ENCODE data around the gene ADAP1.
A peak's percentile ranks its signal among the peaks of the same experiment; 100 is the strongest.
"Not testable (repeated sequence)": the region's sequence is repeated elsewhere in the genome, so short reads cannot be mapped to it uniquely, and the experiment has no call there.

The ADAP1 gene

GRCh38 chr7:935874-936385 lies 18.6 kb downstream of the ADAP1 start:
- no peak for DNase-seq

- DNase-seq: no peak
Measured at GRCh38 chr7:935164-935873, 19.2 kb downstream of the ADAP1 start.

- no peak for DNase-seq
Measured at GRCh38 chr7:934469-935163, 19.9 kb downstream of the ADAP1 start.

- no peak for DNase-seq
Measured at GRCh38 chr7:932651-932975, 21.9 kb downstream of the ADAP1 start.

- no peak for DNase-seq
Measured at GRCh38 chr7:931871-932650, 22.4 kb downstream of the ADAP1 start.

GRCh38 chr7:930975-931758 lies 23.3 kb downstream of the ADAP1 start:
- DNase-seq: no peak

- no peak for DNase-seq
Measured at GRCh38 chr7:929311-929711, 25.2 kb downstream of the ADAP1 start.

GRCh38 chr7:927031-927671 lies 27.3 kb downstream of the ADAP1 start:
- DNase-seq: no peak

GRCh38 chr7:926061-927030 lies 28.1 kb downstream of the ADAP1 start:
- no peak for DNase-seq

GRCh38 chr7:925601-926000 lies 28.9 kb downstream of the ADAP1 start:
- no peak for DNase-seq

GRCh38 chr7:924541-925231 lies 29.8 kb downstream of the ADAP1 start:
- peak; percentile 37 to 51 for DNase-seq

- not testable (repeated sequence) for DNase-seq
Measured at GRCh38 chr7:924042-924441, 30.4 kb downstream of the ADAP1 start.

- DNase-seq: peak; percentile 90 to 91
Measured at GRCh38 chr7:923108-924041, 31.1 kb downstream of the ADAP1 start.

- DNase-seq: peak; percentile 60 to 71
Measured at GRCh38 chr7:922334-923107, 32.0 kb downstream of the ADAP1 start.

- no peak for DNase-seq
Measured at GRCh38 chr7:921581-922333, 32.7 kb downstream of the ADAP1 start.

GRCh38 chr7:921071-921461 lies 33.4 kb downstream of the ADAP1 start:
- DNase-seq: no peak

- peak in 1 of 2 donors; percentile 45 for DNase-seq
Measured at GRCh38 chr7:920351-921070, 34.0 kb downstream of the ADAP1 start.

Measured in activated CD4-positive, alpha-beta T cell treated with anti-CD3 and anti-CD28 coated beads for 4 hours (primary cell).